ENCODE data around the gene CHIT1.

The CHIT1 gene

GRCh38 chr1:203173566-203173965 lies 55.9 kb downstream of the CHIT1 start:
- DNase-seq = no peak

- DNase-seq = no peak
Measured at GRCh38 chr1:203173011-203173555, 56.4 kb downstream of the CHIT1 start.

DNA sequence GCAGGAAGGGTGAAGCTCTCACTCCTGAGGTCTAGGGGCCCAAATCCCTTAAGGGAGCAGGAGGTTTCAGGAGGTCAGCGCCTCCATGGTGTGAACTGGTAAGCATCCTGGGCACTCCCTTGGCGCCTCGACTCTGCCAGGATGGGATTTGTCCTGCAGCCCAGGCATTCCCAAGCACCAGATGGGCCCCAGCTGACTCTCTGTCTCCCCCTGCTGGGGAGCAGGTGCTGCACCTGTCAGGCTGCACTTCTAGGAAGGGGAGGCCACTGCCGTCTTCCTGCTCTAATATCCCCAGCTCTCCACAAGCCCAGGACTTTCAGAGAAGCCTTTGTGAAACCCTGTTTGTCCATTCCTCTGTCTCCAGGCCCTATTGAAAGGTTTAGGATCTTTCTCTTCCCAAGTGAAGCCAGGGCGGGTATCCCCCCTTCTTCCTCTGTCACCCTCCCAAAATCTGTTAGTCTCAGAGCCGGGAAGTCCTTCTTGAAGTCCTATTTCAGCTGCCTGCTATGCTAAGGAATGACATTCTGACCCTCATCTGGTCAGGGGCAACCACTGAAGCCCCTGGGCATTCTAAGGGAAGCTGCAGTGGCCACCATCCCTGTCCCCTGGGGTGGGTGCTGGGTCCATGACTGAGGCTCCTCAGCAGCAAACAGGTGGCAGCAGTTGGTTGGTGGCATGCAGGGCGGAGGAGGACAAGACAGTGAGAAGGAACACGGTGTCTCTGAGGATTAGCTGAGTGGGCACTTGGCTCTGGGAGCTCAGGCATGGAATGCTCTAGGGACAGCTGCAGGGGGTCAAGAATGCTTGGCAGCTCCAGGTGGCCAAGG lies 57.1 kb downstream of the CHIT1 start:
- DNase-seq = peak; percentile 48 to 71

DNA sequence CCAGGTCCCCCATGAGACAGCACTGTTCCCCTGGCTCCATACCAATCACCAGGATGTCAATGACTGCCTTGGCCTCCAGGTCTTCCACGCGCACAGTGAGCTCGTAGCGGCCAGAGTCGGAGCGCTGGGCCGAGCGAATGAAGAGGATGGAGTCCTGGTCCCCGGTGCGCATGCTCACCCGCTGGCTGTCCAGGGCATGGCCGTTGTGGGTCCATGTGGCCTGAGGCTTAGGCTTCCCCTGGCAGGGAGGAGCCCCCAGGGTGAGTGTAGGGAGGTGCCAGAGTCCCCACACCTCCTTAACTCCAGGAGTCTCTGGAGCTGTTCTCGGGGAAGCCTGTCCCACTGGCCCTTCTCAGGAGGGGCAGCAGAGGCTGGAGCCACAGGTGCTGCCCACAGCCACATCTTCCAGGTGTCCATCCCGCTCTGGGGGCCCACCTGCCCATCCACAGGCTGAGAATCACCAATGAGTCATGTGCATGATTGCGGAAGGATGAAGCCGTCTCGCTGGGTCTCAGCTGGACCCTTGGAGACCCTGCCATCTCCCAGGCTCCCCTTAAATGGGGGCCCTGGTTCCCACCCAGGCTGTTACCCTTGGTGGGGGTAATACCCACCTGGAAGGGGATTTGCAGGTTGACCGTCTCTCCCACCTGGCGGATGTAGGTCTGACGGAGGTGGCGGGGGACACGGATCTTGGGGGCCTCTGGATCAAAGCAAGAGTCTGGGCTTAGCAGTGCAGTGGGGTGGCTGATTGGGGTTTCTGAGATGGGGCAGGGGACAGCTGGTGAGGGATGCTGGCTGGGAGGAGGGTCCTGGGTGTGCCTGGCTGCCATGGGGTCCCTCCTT lies 57.9 kb downstream of the CHIT1 start:
- no peak for DNase-seq

GRCh38 chr1:203170625-203171330 lies 58.7 kb downstream of the CHIT1 start:
- no peak for DNase-seq

- no peak for DNase-seq
Measured at GRCh38 chr1:203169770-203170520, 59.5 kb downstream of the CHIT1 start.

- DNase-seq = no peak
Measured at GRCh38 chr1:203168991-203169390, 60.5 kb downstream of the CHIT1 start.

DNA sequence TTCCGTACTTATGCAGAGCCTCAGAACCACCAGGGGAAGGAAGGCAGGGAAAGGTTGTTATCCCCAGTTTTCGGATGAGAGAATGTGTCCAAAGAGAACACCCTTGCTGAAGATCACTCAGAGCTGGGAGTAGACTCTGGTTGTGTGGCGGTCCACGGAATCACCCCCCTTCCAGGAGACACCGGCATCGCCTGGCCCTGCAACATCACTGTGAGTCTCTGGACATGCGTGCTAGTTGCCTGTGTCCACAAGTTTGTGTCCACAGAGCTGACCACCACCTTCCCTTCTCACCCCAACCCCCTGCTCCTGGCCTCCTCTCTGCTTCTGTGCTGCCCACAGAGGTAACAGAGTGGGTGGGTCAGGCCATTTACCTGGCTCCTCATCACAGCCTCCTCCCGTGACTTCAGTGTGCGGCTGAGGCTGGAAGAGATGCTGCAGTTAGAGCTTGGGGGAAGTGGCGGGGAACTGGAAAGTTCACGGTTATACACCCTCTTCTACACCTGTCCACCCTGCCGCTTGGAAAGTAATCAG lies 61.2 kb downstream of the CHIT1 start:
- no peak for DNase-seq

- no peak for DNase-seq
Measured at GRCh38 chr1:203167913-203168200, 61.6 kb downstream of the CHIT1 start.

GRCh38 chr1:203167026-203167912 lies 62.2 kb downstream of the CHIT1 start:
- DNase-seq = no peak

DNA sequence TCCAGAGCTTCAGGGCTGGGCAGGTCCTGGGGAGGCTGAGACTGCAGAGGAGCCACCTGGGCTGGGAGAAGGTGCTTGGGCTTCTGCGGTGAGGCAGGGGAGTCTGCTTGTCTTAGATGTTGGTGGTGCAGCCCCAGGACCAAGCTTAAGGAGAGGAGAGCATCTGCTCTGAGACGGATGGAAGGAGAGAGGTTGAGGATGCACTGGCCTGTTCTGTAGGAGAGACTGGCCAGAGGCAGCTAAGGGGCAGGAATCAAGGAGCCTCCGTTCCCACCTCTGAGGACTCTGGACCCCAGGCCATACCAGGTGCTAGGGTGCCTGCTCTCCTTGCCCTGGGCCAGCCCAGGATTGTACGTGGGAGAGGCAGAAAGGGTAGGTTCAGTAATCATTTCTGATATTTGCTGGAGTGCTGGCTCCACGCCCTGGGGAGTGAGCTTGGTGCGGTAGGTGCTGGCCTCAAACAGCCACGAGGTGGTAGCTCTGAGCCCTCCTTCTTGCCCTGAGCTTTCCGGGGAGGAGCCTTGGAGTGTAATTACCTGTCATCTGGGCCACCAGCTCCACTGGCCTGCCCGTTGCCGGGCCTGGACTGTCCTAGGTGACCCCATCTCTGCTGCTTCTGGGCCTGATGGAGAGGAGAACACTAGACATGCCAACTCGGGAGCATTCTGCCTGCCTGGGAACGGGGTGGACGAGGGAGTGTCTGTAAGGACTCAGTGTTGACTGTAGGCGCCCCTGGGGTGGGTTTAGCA lies 63.1 kb downstream of the CHIT1 start:
- no peak for DNase-seq

Data from activated CD4-positive, alpha-beta T cell treated with anti-CD3 and anti-CD28 coated beads, Interleukin-2, amount 50 U/mL, for 48 hours (primary cell).